ENCODE measurements around the gene MAGI1. TPM values are rescaled to one million over a fixed set of nuclear protein-coding genes. Genes with fewer than 3 reads are reported as not detected.
"Not testable (repeated sequence)": the region's sequence is repeated elsewhere in the genome, so short reads cannot be mapped to it uniquely, and the experiment has no call there.

The MAGI1 gene
- total RNA-seq, 1 donor from 2014 or later: 13.7 TPM

DNA sequence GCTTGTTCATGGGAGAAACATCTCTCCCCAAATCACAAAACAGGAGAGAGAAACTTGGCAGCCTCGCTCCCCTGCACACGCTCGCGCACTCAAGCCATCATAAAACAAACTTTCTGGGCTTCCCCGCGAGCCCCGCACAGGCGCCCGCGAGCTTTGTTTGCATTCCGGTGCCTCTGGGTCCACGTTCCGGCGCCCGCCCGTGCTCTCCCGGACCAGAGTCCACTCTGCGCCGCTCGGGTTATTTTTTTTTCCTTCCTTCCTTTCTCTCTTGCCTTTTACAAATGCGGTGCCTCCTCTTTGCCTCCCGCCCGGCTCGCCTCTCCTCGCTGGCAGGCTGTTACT, 363 bp downstream of the MAGI1 start:
- ATAC-seq: peak; percentile 22

- ATAC-seq: peak; percentile 14
These were observed 740 bp downstream of the MAGI1 start for GRCh38 chr3:66037986-66038369.

DNA sequence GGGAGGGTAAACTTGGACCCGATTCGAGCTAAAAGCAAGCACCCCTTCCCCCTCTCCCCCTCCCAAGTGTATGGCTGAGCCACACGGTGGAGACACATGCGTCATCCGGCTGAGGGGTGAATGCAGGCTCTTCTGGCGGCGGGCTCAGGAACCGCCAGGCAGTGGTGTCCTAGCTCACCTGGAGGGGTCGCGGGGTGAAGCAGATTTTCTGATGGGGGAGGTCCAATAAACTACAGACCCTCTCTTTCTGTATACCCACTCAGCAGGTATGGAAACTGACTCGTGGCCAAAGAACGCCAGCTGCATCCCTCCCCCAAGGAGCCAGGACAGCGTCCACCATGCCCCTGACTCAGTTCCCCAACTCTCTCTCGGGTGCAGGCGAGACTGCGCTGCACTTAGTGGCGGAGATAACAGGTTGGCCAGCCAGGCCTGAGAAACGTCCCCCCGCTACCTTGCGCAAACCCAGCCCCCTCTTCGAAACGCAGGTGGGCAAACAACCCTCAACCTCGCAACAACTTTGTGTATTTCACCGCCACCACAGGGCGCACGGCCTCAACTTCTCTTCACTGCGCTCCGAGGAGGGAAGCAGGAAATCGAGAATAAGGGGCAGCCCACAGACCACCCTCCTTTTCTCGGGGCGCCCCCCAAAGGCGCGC, 1.3 kb downstream of the MAGI1 start:
- ATAC-seq: peak; percentile 49

DNA sequence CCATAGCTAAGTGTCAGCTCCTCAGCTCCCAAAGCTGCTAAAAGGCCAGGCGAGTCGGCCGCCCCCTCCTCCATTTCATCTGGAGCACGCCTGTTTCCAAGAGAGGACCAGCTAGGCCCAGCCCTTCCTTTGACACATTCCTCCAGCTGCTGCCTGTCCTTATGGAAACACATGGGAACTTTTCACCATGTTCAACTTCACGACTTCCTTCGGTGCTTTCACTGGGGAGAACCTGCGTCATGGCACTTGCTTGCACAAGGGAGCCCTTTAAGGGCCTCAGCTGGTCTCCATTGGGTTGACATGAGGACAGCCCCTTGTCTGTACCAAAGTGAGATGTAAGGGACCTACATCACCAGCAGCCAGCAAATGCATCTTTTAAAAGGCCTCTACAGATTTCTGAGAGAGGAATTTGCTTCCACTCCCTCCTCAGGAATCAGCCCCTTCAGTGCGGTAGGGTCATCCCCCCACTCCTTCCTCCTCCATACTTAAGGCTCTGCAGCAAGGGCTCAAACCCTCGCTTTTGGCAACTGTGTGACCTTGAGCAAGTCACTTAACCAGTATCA, 2.1 kb downstream of the MAGI1 start:
- ATAC-seq: no peak

DNA sequence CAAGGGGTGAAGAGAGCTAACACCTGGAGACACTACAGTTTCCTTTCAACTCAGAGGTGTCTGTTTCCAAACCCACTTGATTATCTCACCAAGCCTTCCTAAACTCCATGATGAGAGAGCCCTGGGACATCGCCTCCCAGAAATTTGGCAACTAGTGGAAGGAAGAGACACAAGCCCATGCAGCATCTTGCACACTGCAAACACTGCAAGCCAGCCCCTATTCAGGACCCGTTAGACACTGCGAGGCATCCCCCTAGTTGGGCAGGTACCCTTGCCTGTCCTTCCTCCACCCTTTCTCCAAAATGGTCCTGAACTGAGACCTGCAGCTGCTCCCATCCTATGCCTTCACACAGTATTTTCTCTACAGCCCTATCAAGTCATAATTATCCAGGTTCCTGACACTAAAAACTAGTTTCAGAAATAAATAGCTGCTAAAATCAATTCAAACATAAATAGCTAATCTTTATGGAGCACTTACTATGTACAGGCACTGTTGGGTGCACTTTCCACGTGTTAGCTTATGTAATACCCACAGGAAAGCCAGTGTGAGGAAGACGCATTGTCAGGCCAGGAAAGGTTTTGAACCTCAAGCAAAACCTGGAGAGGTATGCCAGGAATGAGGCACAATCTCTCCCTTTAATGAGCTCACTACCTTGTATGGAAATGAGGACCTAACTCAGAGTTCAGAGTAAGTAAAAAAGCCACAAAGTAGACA, 2.8 kb downstream of the MAGI1 start:
- no peak for ATAC-seq

DNA sequence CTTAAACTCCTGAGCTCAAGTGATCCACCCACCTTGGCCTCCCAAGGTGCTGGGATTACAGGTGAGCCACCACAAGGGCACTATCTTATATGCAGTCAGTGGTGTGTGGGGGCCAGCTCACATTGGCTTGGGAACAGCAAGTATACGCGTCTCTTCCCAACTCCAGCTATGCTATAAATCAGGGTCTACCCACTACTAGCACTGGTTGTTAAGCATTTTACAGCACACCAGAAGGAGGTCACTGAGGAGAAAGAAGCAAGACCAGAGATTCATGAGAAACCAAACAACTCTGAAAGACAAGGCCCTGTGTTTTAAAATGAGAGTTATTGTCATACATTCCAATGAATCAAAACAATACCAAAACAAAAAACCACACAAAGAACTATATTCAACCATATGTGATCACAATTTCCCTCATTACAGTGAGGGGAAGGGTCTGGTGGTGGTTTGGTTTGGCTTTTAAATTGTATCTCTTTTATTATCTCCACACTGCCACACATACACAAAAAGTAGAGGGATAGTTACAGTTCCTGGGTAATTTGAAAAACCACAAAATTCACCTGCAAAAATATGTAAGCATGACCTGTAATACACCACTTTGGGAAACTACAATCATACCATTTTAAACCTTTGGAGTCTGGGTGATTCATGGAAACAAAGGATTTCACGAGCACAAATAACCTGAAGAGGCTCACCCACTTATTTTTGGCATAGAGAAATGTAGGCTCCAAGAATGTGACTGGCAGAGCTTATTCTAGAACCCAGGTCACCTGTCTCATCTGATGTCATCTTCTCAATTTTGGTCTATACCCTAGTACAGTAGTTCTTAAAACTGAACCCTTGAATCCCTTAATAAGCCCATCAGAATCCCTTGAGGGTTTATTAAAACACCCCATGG, 5.2 kb downstream of the MAGI1 start:
- ATAC-seq: no peak

DNA sequence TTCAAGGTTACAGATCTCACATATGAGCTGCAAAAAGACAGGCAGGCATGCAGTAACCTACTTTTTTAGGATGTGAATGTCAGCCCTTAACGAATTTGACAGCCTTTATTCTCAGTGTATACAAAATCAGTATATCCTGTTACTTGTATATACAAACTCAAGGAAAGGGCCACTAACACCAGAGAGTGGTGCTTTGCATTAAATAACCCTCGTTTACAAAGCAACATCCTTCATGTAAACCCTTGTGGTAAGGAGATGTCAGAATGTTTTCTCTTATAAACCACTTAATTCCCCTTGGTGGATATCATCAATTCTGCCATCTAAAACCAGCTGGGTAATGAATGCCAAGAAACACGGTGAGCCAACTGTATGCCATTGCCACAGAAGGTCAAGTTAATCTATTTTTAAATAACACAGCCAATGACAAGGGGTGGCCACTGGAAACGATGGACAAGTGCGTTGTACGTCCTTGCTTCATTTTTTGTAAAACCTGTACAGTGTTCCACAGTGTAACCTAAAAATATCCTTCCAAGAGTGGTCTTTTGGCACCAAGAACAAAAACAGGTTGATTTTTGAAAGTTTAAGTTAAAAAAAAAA, 7.5 kb downstream of the MAGI1 start:
- no peak for ATAC-seq

DNA sequence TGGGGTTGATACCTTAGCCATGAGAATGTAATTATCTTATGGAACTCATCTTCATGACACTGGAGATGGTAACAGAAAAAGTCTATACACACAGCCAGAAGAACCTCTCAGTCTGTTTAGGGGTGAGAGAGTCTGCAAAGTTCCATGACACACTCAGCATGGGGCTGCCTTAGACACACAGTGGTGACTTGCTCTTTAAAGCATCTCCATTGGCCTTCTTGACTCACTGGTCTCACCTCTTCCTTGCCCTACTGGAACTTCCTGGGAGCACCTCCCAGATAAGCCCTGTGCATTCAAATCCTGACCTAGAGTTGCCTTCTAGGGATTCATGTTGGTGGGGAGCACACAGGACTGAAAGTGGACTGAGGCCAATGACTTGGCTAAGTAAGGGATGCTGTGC, 9.3 kb downstream of the MAGI1 start:
- peak; percentile 73 for ATAC-seq

DNA sequence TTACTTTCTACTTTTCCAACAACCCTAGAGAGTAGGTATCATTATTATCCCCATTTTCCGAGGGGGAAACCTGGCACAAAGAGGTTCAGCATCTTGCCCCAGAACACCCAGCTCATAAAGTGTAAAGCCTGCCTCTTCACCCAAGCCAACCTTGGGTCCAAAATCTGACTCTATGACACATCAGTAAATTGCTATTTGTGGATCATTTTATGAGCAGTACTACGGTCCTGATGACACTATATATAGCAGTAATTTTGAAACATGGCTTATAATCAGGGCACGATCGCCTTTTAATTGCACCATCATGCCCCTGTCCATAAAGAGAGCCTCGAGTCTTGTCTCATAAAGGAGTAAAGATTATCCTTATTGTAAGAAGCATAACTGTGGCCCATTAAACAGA, 9.7 kb downstream of the MAGI1 start:
- no peak for ATAC-seq

DNA sequence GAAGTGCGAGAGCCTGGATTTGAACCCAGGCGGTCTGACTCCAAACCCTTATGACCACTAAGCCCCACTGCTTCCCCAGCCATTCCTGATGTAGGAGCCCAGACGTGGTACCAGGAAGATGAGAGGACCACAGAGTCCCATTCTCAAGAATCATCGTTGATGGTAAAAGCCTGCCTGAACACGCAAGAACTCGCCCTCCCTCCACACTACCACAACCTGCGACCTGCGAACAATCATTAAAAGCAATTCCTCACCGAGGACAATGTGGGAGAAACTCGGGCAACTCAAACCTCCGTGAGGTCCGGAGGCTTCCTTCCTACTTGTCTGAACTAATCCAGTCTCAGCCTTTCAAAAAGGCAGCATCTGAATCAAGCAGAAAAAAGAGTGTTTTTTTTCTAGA, 10.3 kb downstream of the MAGI1 start:
- peak; percentile 53 for ATAC-seq

- ATAC-seq: not testable (repeated sequence)
These were observed 11.6 kb downstream of the MAGI1 start for GRCh38 chr3:66027099-66027498.

DNA sequence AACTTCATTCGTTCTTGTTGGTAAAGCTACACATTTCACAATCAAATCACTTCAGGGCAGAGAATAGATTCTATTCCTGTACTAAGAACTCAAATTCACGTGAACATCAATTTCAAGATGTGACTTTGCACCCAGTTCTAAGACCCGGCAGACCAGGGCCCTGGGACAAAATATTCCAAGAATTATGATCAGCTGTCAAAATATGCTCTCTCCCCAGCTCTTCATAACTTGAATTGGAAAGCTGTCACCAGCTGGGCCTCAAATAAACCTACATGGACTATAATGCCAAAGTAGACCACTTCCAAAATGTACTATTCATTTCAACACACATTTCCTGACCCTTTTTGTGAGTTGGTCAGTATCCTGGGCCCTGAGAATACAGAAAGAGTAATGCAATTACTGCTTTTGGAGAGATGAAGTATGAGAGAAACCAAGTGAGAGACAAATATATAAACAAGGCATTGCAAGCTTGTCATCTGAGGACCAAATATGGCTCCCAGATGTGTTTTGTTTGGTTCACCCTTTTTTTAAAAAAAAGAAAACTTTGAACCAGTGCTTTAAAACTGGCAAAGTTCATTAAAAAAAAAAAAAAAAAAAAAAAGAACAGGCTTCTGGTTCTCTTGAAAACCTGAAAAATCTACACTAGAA, 14.9 kb downstream of the MAGI1 start:
- no peak for ATAC-seq

DNA sequence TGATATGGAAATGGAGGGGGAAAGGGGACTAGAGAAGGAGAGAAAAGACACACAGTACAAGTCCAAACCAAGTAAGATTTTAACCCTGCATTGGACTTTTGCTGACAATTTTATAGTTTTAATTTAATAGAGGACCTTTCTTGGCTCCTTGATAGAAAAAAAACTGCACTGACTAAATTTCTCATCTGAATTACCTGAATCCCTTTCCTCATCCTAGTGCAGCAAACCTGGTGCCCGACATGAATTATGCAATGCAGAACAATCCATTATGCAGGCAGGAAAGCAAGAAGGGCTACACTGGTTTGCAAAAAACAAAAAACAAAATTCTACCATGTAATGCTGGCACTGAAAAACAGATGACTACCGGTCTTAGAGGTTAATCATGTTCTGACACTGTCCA, 15.5 kb downstream of the MAGI1 start:
- no peak for ATAC-seq

- peak; percentile 84 for ATAC-seq
These were observed 17.0 kb downstream of the MAGI1 start for GRCh38 chr3:66021731-66022131.

- no peak for ATAC-seq
These were observed 18.8 kb downstream of the MAGI1 start for GRCh38 chr3:66019896-66020295.

GRCh38 chr3:66018057-66019033, 20.4 kb downstream of the MAGI1 start:
- ATAC-seq: peak; percentile 74

DNA sequence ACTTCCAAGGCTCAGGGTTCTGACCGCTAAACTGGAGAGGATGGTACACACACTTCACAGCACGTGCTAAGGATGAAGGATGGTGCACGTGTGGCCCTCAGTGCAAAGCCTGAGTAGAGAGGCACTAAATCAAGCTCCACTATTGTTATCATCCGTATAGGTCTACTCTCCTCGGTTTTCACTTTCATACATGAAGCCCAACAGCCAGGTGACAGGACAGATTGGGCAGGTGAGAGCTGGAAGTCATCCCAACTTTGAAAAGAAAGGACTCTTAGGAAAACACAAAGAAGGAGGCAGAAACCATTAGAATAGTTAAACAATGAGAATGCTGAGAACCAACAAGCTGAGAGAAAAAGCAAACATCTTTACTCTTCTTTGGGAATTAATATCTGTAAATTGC, 21.1 kb downstream of the MAGI1 start:
- ATAC-seq: peak; percentile 26

DNA sequence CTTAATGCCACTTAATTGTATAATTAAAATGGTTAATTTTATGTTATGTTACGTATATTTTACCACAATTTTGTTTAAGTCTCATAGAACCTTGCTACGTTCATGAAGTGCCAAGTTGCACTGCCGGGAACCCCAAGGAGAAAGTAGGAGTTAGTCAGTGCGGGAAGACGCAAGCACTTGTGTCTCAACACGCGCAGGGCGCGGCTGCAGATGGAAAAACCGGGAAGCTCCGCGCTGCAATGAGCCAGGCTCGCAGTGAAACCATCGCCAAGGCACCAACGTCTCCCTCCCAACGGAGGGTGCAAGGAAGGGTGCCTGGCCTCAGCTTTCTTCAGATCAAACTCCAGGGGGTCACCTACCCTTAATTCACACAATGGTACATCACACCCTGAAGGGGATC, 21.6 kb downstream of the MAGI1 start:
- peak; percentile 78 for ATAC-seq

DNA sequence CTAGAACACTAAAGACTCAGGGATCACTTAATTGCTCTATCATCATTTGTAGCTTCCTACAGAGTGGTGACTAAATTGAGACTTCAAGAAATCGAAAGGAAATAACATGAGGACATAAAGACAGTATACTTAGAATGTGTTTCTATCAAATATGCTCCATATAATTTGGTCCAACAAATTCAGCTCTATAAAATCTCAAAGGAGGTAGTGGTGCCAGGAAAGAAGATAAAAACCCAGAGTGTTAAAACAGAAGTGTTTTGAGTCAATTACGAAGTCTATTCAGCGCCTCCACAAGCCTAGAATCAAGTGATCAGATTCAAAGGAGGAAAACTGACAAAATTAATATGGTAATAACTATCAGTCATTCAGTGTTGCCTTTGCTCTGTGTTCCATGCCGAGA, 22.9 kb downstream of the MAGI1 start:
- no peak for ATAC-seq

DNA sequence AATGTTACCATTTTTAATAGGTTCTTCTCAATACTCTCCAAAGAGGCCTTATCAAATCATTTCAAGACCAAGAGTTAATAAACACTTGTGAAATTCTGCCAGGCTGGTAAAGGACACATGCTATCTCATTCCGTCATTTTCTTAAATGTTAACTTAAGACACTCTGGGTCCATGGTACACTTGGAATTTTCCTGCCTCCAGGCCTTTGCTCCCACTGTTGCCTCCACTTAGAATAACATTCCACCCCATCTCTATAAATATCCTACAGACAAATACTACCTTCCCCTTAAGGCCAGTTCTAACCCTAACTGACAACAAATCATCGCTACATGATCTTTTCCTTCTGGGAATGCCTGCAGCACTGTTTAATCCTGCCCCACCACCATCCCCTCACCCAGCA, 24.1 kb downstream of the MAGI1 start:
- no peak for ATAC-seq

DNA sequence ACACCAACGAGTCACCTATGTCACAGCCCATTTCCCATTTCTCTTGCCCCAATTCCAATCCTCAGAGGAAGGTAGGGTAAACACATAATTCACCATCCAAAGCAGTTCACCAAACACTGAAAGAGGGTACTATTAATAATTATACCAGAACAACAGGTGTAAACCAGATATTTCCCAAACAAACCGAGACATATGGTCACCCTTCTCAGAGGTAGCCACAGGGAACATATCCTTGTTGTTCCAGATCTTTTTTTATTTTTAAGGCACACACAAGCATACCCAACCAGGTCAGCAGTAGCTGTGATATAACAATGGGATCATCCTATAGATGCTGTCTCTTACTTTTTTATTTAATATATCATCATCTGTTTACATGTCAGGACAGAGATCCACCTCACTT, 24.7 kb downstream of the MAGI1 start:
- no peak for ATAC-seq
